ENCODE data around the gene NACC2. TPM values are rescaled to one million over a fixed set of nuclear protein-coding genes. Genes with fewer than 3 reads are reported as not detected.
A peak's percentile ranks its signal among the peaks of the same experiment; 100 is the strongest.

Gene NACC2
- polyA plus RNA-seq, 4 donors = 4.9 to 10.1 (median 8.0) TPM

DNA sequence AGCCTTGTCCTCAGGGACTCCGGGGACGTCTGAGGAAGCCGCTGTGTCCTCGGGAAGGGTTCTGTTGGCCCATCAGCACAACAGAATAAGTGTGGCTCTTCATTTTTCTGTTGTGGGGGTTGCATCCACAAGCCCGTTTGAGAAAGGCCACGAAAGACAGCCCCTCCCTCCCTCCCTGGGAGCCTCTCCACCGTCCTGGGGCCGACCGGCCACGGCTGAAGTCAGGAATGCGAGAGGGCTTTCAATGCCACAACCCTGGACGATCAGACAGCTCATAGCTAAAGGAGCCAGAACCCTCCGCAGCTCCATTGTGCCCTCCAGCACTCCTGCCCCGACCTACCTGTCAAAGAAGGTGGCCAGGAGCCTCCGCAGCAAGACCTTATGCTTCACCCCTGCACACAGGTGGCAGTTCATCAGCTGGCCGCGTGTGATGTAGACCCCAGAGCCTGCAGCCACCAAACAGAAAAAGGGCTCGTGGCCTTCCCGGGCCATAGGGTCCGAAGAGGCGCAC, 81.5 kb downstream of the NACC2 start:
- H3K27me3 ChIP-seq (ENCODE audit: control insufficient read depth in 3 of 3, insufficient read depth in 3 of 3, low read length in 3 of 3) = no peaks in the 10 kb centered on the region
- H3K4me3 ChIP-seq (ENCODE audit: low read depth in 1 of 3, low read length in 3 of 3) = no peak overlapping the region
- no peak overlapping the region for H3K27ac ChIP-seq (ENCODE audit: low read depth in 1 of 3, low read length in 2 of 3)
- FAIRE-seq = no peak
- no peak for DNase-seq
- peaks cover 0 to 91% (median 18%) of the 10 kb centered on the region in 3 donors for H3K36me3 ChIP-seq (ENCODE audit: control insufficient read depth in 3 of 3, insufficient read depth in 2 of 3, low read depth in 1 of 3, low read length in 3 of 3)
- 90 to 93% (median 91%) methylated on average over 20 to 21 of the region's 21 CpGs for WGBS, 3 donors
- peaks cover 0 to 13% (median 0%) of the 10 kb centered on the region in 3 donors for H3K4me1 ChIP-seq (ENCODE audit: control insufficient read depth in 3 of 3, insufficient read depth in 2 of 3, low read depth in 1 of 3, low read length in 2 of 3)
- H3K9me3 ChIP-seq (ENCODE audit: control insufficient read depth in 2 of 2, insufficient read depth in 1 of 2, low read depth in 1 of 2, low read length in 1 of 2) = no peaks in the 10 kb centered on the region

DNA sequence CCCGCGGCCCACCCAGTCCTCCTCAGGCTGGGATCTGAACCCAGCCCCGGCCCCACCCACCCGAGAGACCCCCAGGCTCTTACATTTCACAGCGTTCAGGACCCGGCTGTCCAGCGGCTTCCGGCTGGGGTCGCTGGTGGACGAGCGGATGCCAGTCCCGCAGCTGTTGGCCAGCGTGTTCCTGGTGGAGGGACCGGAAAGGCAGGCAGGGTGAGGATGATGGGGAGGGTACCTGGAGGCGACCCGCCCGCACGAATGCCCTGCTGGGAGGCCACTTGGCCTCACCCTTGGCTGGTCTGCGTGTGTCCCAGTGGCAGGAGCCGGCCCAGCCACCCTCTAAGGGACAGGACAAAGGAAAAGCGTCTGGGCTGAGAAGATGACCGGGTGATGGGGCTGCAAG, 82.0 kb downstream of the NACC2 start:
- Histone ChIP-seq H3K27me3 (ENCODE audit: control insufficient read depth in 3 of 3, insufficient read depth in 3 of 3, low read length in 3 of 3) (no peaks in the 10 kb centered on the region), H3K27ac (ENCODE audit: low read depth in 1 of 3, low read length in 2 of 3) (no peak overlapping the region), H3K9me3 (ENCODE audit: control insufficient read depth in 2 of 2, insufficient read depth in 1 of 2, low read depth in 1 of 2, low read length in 1 of 2) (no peaks in the 10 kb centered on the region), H3K4me3 (ENCODE audit: low read depth in 1 of 3, low read length in 3 of 3) (no peak overlapping the region), H3K36me3 (ENCODE audit: control insufficient read depth in 3 of 3, insufficient read depth in 2 of 3, low read depth in 1 of 3, low read length in 3 of 3) (peaks cover 0 to 91% (median 18%) of the 10 kb centered on the region in 3 donors), H3K4me1 (ENCODE audit: control insufficient read depth in 3 of 3, insufficient read depth in 2 of 3, low read depth in 1 of 3, low read length in 2 of 3) (peaks cover 0 to 13% (median 0%) of the 10 kb centered on the region in 3 donors)
- DNase-seq = no peak
- 90 to 92% (median 92%) methylated on average over 21 to 22 of the region's 22 CpGs for WGBS, 3 donors
- no peak for FAIRE-seq

- H3K9me3 ChIP-seq (ENCODE audit: control insufficient read depth in 2 of 2, insufficient read depth in 1 of 2, low read depth in 1 of 2, low read length in 1 of 2) = no peaks in the 10 kb centered on the region
- H3K27me3 ChIP-seq (ENCODE audit: control insufficient read depth in 3 of 3, insufficient read depth in 3 of 3, low read length in 3 of 3) = no peaks in the 10 kb centered on the region
- no peak overlapping the region for H3K4me3 ChIP-seq (ENCODE audit: low read depth in 1 of 3, low read length in 3 of 3)
- 61 to 91% (median 80%) methylated on average over 18 of the region's 18 CpGs for WGBS, 3 donors
- H3K27ac ChIP-seq (ENCODE audit: low read depth in 1 of 3, low read length in 2 of 3) = peak overlapping the region in 2 of 3 donors; percentile 37 to 81
- H3K4me1 ChIP-seq (ENCODE audit: control insufficient read depth in 3 of 3, insufficient read depth in 2 of 3, low read depth in 1 of 3, low read length in 2 of 3) = peaks cover 0 to 13% (median 0%) of the 10 kb centered on the region in 3 donors
- H3K36me3 ChIP-seq (ENCODE audit: control insufficient read depth in 3 of 3, insufficient read depth in 2 of 3, low read depth in 1 of 3, low read length in 3 of 3) = peaks cover 0 to 91% (median 18%) of the 10 kb centered on the region in 3 donors
- FAIRE-seq (no peak), DNase-seq (no peak)
Measured at GRCh38 chr9:136012651-136013050, 82.4 kb downstream of the NACC2 start.

DNA sequence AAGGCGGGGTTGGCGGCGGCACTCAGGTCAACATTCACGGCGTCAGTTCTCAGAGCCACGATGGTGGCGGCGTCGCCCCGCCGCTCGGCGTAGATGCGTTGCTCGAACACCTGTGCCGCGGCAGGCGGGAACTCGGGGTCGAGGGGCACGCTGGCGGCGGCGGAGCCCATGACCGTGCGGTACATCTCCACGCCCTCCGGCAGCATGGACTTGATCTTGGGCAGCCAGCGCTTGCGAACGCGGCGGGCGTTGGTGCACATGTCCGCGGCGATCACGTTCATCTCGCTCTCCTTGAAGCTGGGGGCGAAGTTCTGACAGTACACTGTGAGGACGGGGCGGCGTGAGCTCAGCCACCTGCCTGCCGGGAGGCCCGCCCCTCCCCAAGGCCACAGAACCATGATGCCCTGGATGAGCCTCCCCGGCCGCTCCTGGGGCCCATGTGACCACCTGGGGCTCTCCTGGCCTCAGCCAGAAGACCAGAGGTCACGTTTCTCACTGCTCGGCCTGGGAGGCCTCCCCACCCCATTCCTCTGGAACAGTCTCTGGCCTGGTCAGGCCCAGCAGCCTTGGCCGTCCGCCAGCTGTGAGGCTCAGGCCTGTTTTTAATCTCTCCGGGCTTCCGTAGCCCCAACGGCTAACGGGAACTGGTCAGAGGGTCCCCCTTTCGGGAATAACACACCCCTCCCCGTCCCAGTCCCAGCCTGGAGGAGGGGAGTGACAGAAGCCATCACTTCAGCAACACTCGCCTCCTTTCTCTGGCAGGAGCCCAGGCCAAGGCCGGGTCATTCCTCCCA, 83.2 kb downstream of the NACC2 start:
- peaks cover 0 to 13% (median 0%) of the 10 kb centered on the region in 3 donors for H3K4me1 ChIP-seq (ENCODE audit: control insufficient read depth in 3 of 3, insufficient read depth in 2 of 3, low read depth in 1 of 3, low read length in 2 of 3)
- DNase-seq (peak in 1 of 2 donors; percentile 85), FAIRE-seq (no peak)
- H3K9me3 ChIP-seq (ENCODE audit: control insufficient read depth in 2 of 2, insufficient read depth in 1 of 2, low read depth in 1 of 2, low read length in 1 of 2) = no peaks in the 10 kb centered on the region
- no peak overlapping the region for H3K4me3 ChIP-seq (ENCODE audit: low read depth in 1 of 3, low read length in 3 of 3)
- 79 to 89% (median 86%) methylated on average over 33 to 59 of the region's 59 CpGs for WGBS, 3 donors
- no peaks in the 10 kb centered on the region for H3K27me3 ChIP-seq (ENCODE audit: control insufficient read depth in 3 of 3, insufficient read depth in 3 of 3, low read length in 3 of 3)
- peak overlapping the region in 2 of 3 donors; percentile 37 to 81 for H3K27ac ChIP-seq (ENCODE audit: low read depth in 1 of 3, low read length in 2 of 3)
- H3K36me3 ChIP-seq (ENCODE audit: control insufficient read depth in 3 of 3, insufficient read depth in 2 of 3, low read depth in 1 of 3, low read length in 3 of 3) = peaks cover 0 to 87% (median 18%) of the 10 kb centered on the region in 3 donors

DNA sequence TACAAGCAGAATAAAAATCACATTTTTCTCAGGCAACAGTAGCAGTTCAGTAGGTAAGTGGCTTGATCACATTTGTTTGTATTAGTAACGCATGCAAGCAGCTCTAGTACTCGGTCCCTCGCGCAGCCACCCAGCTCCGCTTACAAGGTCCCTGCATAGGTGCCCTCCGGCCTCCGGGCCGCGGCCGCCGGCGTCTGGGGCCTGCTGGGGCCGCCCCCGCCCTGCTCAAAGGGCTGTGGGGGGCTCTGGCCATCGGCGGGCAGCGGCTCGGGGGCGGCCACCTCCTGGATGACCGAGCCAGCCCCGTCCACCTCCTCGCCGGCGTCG, 83.8 kb downstream of the NACC2 start:
- Histone ChIP-seq H3K36me3 (ENCODE audit: control insufficient read depth in 3 of 3, insufficient read depth in 2 of 3, low read depth in 1 of 3, low read length in 3 of 3) (peaks cover 0 to 81% (median 18%) of the 10 kb centered on the region in 3 donors), H3K27me3 (ENCODE audit: control insufficient read depth in 3 of 3, insufficient read depth in 3 of 3, low read length in 3 of 3) (no peaks in the 10 kb centered on the region), H3K27ac (ENCODE audit: low read depth in 1 of 3, low read length in 2 of 3) (peak overlapping the region in 1 of 3 donors; percentile 64), H3K4me3 (ENCODE audit: low read depth in 1 of 3, low read length in 3 of 3) (no peak overlapping the region), H3K4me1 (ENCODE audit: control insufficient read depth in 3 of 3, insufficient read depth in 2 of 3, low read depth in 1 of 3, low read length in 2 of 3) (peaks cover 0 to 13% (median 0%) of the 10 kb centered on the region in 3 donors), H3K9me3 (ENCODE audit: control insufficient read depth in 2 of 2, insufficient read depth in 1 of 2, low read depth in 1 of 2, low read length in 1 of 2) (no peaks in the 10 kb centered on the region)
- DNase-seq = no peak
- no peak for FAIRE-seq
- WGBS, 3 donors = 74 to 98% (median 85%) methylated on average over 20 to 25 of the region's 25 CpGs

- 81 to 91% (median 90%) methylated on average over 28 of the region's 28 CpGs for WGBS, 3 donors
- peak overlapping the region in 1 of 3 donors; percentile 64 for H3K27ac ChIP-seq (ENCODE audit: low read depth in 1 of 3, low read length in 2 of 3)
Measured at GRCh38 chr9:136010615-136011361, 84.3 kb downstream of the NACC2 start.

DNA sequence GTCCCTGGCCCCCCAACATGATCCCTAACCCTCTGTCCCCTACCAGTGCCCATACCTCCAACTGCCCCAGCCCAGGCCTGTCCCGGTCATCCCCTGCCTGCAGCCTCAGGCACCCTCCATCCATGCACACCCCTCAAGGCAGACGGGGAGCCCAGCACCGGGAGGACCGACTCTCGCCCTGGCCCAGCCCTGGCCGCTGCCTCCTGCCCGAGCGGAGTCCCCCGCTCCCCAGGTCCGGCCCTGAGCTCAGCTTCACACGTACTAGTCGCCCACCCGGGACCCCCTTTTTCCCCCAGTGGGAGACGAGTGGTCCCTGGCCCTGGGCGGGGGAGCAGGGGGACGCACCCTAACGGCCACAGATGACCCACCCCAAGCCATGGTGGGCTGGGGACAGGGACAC, 84.9 kb downstream of the NACC2 start:
- DNase-seq = no peak
- Histone ChIP-seq H3K9me3 (ENCODE audit: control insufficient read depth in 2 of 2, insufficient read depth in 1 of 2, low read depth in 1 of 2, low read length in 1 of 2) (no peaks in the 10 kb centered on the region), H3K4me3 (ENCODE audit: low read depth in 1 of 3, low read length in 3 of 3) (no peak overlapping the region), H3K27ac (ENCODE audit: low read depth in 1 of 3, low read length in 2 of 3) (no peak overlapping the region), H3K36me3 (ENCODE audit: control insufficient read depth in 3 of 3, insufficient read depth in 2 of 3, low read depth in 1 of 3, low read length in 3 of 3) (peaks cover 0 to 71% (median 18%) of the 10 kb centered on the region in 3 donors), H3K4me1 (ENCODE audit: control insufficient read depth in 3 of 3, insufficient read depth in 2 of 3, low read depth in 1 of 3, low read length in 2 of 3) (peaks cover 0 to 13% (median 0%) of the 10 kb centered on the region in 3 donors), H3K27me3 (ENCODE audit: control insufficient read depth in 3 of 3, insufficient read depth in 3 of 3, low read length in 3 of 3) (no peaks in the 10 kb centered on the region)
- no peak for FAIRE-seq
- 92 to 95% (median 93%) methylated on average over 14 to 17 of the region's 17 CpGs for WGBS, 3 donors

More at GRCh38 chr9:136010615-136011361, 84.3 kb downstream of the NACC2 start:
- H3K4me3 ChIP-seq (ENCODE audit: low read depth in 1 of 3, low read length in 3 of 3) = no peak overlapping the region
- DNase-seq = no peak
- H3K36me3 ChIP-seq (ENCODE audit: control insufficient read depth in 3 of 3, insufficient read depth in 2 of 3, low read depth in 1 of 3, low read length in 3 of 3) = peaks cover 0 to 78% (median 18%) of the 10 kb centered on the region in 3 donors
- peaks cover 0 to 13% (median 0%) of the 10 kb centered on the region in 3 donors for H3K4me1 ChIP-seq (ENCODE audit: control insufficient read depth in 3 of 3, insufficient read depth in 2 of 3, low read depth in 1 of 3, low read length in 2 of 3)
- no peak for FAIRE-seq
- no peaks in the 10 kb centered on the region for H3K27me3 ChIP-seq (ENCODE audit: control insufficient read depth in 3 of 3, insufficient read depth in 3 of 3, low read length in 3 of 3)
- H3K9me3 ChIP-seq (ENCODE audit: control insufficient read depth in 2 of 2, insufficient read depth in 1 of 2, low read depth in 1 of 2, low read length in 1 of 2) = no peaks in the 10 kb centered on the region

GRCh38 chr9:136009516-136009915, 85.6 kb downstream of the NACC2 start:
- H3K4me1 ChIP-seq (ENCODE audit: control insufficient read depth in 3 of 3, insufficient read depth in 2 of 3, low read depth in 1 of 3, low read length in 2 of 3) = peaks cover 0 to 13% (median 0%) of the 10 kb centered on the region in 3 donors

More at GRCh38 chr9:136009516-136009915, 85.6 kb downstream of the NACC2 start:
- Histone ChIP-seq H3K4me3 (ENCODE audit: low read depth in 1 of 3, low read length in 3 of 3) (no peak overlapping the region), H3K27ac (ENCODE audit: low read depth in 1 of 3, low read length in 2 of 3) (no peak overlapping the region), H3K36me3 (ENCODE audit: control insufficient read depth in 3 of 3, insufficient read depth in 2 of 3, low read depth in 1 of 3, low read length in 3 of 3) (peaks cover 0 to 66% (median 18%) of the 10 kb centered on the region in 3 donors), H3K27me3 (ENCODE audit: control insufficient read depth in 3 of 3, insufficient read depth in 3 of 3, low read length in 3 of 3) (no peaks in the 10 kb centered on the region), H3K9me3 (ENCODE audit: control insufficient read depth in 2 of 2, insufficient read depth in 1 of 2, low read depth in 1 of 2, low read length in 1 of 2) (no peaks in the 10 kb centered on the region)
- FAIRE-seq (no peak), DNase-seq (no peak)
- WGBS, 3 donors = 89 to 95% (median 92%) methylated on average over 16 of the region's 16 CpGs
